Skeletal muscle tissue (tissue), 4 donors: ENCODE measurements around the gene KIF16B. TPM values are rescaled to one million over a fixed set of nuclear protein-coding genes. Genes with fewer than 3 reads are reported as not detected.
"Not testable (repeated sequence)": the region's sequence is repeated elsewhere in the genome, so short reads cannot be mapped to it uniquely, and the experiment has no call there.

ENCODE experiments used
- H3K27ac ChIP-seq: one replicate; pipeline ENCODE4 v1.7.0; 2013; ENCODE audit warnings: mild to moderate bottlenecking, low read depth, low read length, inconsistent platforms
- H3K27me3 ChIP-seq, 3 donors: one replicate each; pipeline ENCODE4 v1.7.0; 2013; ENCODE audit warnings: low read length in 3 of 3; ENCODE audit not compliant: control insufficient read depth in 3 of 3, insufficient read depth in 3 of 3
- H3K36me3 ChIP-seq, 3 donors: one replicate each; pipeline ENCODE4 v1.7.0; 2013; ENCODE audit warnings: low read length in 3 of 3; ENCODE audit not compliant: control insufficient read depth in 3 of 3, insufficient read depth in 3 of 3
- H3K4me1 ChIP-seq, 3 donors: one replicate each; pipeline ENCODE4 v1.7.0; 2013; ENCODE audit warnings: low read length in 3 of 3, mild to moderate bottlenecking in 3 of 3; ENCODE audit not compliant: control insufficient read depth in 3 of 3, insufficient read depth in 3 of 3
- H3K4me3 ChIP-seq, 3 donors: one replicate each; pipeline ENCODE4 v1.7.0; 2013; ENCODE audit warnings: low read length in 3 of 3
- H3K9ac ChIP-seq, 3 donors: one replicate each; pipeline ENCODE4 v1.7.0; 2013; ENCODE audit warnings: low read length in 3 of 3, mild to moderate bottlenecking in 3 of 3, moderate library complexity in 2 of 3, low read depth in 1 of 3
- H3K9me3 ChIP-seq, 3 donors: one replicate each; pipeline ENCODE4 v1.7.0; 2013; ENCODE audit warnings: low read length in 3 of 3; ENCODE audit not compliant: control insufficient read depth in 3 of 3
- total RNA-seq: library from RNA; depleted of rRNA; stranded (reverse); fragments of >200 nt; gene quantifications from one replicate; pipeline ENCODE4 v1.2.3, GENCODE V29; 2014
- donor health status: Osteomylitis.

Gene KIF16B
- total RNA-seq, 1 donor from 2014 or later: 42.8 TPM

- H3K4me1 ChIP-seq: no peaks in the 10 kb centered on the region
- no peaks in the 10 kb centered on the region for H3K27me3 ChIP-seq
- H3K9ac ChIP-seq: no peak overlapping the region
- no peak overlapping the region for H3K27ac ChIP-seq
- H3K4me3 ChIP-seq: no peak overlapping the region
- H3K36me3 ChIP-seq: peaks cover 3 to 14% (median 6%) of the 10 kb centered on the region in 3 donors
- peaks cover 0 to 3% (median 0%) of the 10 kb centered on the region in 3 donors for H3K9me3 ChIP-seq
Observed at GRCh38 chr20:16271450-16271849, 301.8 kb downstream of the KIF16B start.

- Histone ChIP-seq H3K4me3 (no peak overlapping the region), H3K27ac (no peak overlapping the region)
Observed at GRCh38 chr20:16270989-16271388, 302.3 kb downstream of the KIF16B start.

GRCh38 chr20:16270314-16270931 lies 302.8 kb downstream of the KIF16B start:
- H3K27ac ChIP-seq: no peak overlapping the region
- peaks cover 3 to 14% (median 6%) of the 10 kb centered on the region in 3 donors for H3K36me3 ChIP-seq
- peaks cover 0 to 6% (median 3%) of the 10 kb centered on the region in 3 donors for H3K9me3 ChIP-seq
- no peaks in the 10 kb centered on the region for H3K4me1 ChIP-seq
- H3K27me3 ChIP-seq: no peaks in the 10 kb centered on the region
- no peak overlapping the region for H3K4me3 ChIP-seq
- H3K9ac ChIP-seq: no peak overlapping the region

More at GRCh38 chr20:16270989-16271388, 302.3 kb downstream of the KIF16B start:
- Histone ChIP-seq H3K36me3 (peaks cover 3 to 14% (median 6%) of the 10 kb centered on the region in 3 donors), H3K9me3 (peaks cover 0 to 6% (median 1%) of the 10 kb centered on the region in 3 donors), H3K4me1 (no peaks in the 10 kb centered on the region), H3K27me3 (no peaks in the 10 kb centered on the region), H3K9ac (no peak overlapping the region)

GRCh38 chr20:16267526-16267925 lies 305.7 kb downstream of the KIF16B start:
- no peak overlapping the region for H3K9ac ChIP-seq
- H3K27ac ChIP-seq: no peak overlapping the region
- H3K4me1 ChIP-seq: peaks cover 0 to 6% (median 0%) of the 10 kb centered on the region in 3 donors
- H3K9me3 ChIP-seq: peaks cover 0 to 6% (median 3%) of the 10 kb centered on the region in 3 donors
- H3K4me3 ChIP-seq: no peak overlapping the region
- H3K27me3 ChIP-seq: no peaks in the 10 kb centered on the region
- peaks cover 2 to 11% (median 3%) of the 10 kb centered on the region in 3 donors for H3K36me3 ChIP-seq

GRCh38 chr20:16265334-16265733 lies 307.9 kb downstream of the KIF16B start:
- Histone ChIP-seq H3K4me3 (no peak overlapping the region), H3K27ac (no peak overlapping the region), H3K4me1 (peaks cover 0 to 6% (median 0%) of the 10 kb centered on the region in 3 donors), H3K9ac (no peak overlapping the region), H3K27me3 (no peaks in the 10 kb centered on the region), H3K9me3 (peaks cover 0 to 6% (median 3%) of the 10 kb centered on the region in 3 donors), H3K36me3 (peaks cover 0 to 5% (median 2%) of the 10 kb centered on the region in 3 donors)

GRCh38 chr20:16263582-16263981 lies 309.7 kb downstream of the KIF16B start:
- Histone ChIP-seq H3K27me3 (no peaks in the 10 kb centered on the region), H3K4me1 (peaks cover 0 to 6% (median 0%) of the 10 kb centered on the region in 3 donors), H3K27ac (no peak overlapping the region), H3K9ac (no peak overlapping the region), H3K4me3 (no peak overlapping the region), H3K9me3 (peaks cover 0 to 6% (median 3%) of the 10 kb centered on the region in 3 donors), H3K36me3 (peaks cover 0 to 5% (median 0%) of the 10 kb centered on the region in 3 donors)

- Histone ChIP-seq H3K9me3 (peaks cover 0 to 6% (median 3%) of the 10 kb centered on the region in 3 donors), H3K4me1 (peaks cover 0 to 6% (median 0%) of the 10 kb centered on the region in 3 donors), H3K4me3 (no peak overlapping the region), H3K27me3 (no peaks in the 10 kb centered on the region), H3K36me3 (peaks cover 0 to 5% (median 0%) of the 10 kb centered on the region in 3 donors), H3K27ac (no peak overlapping the region), H3K9ac (no peak overlapping the region)
Observed at GRCh38 chr20:16262594-16262993, 310.7 kb downstream of the KIF16B start.

- H3K4me1 ChIP-seq: peaks cover 0 to 6% (median 0%) of the 10 kb centered on the region in 3 donors
- no peaks in the 10 kb centered on the region for H3K36me3 ChIP-seq
- no peak overlapping the region for H3K4me3 ChIP-seq
- H3K27ac ChIP-seq: no peak overlapping the region
- no peaks in the 10 kb centered on the region for H3K27me3 ChIP-seq
- H3K9ac ChIP-seq: no peak overlapping the region
- peaks cover 0 to 6% (median 3%) of the 10 kb centered on the region in 3 donors for H3K9me3 ChIP-seq
Observed at GRCh38 chr20:16261733-16262273, 311.4 kb downstream of the KIF16B start.

GRCh38 chr20:16260911-16261310 lies 312.3 kb downstream of the KIF16B start:
- Histone ChIP-seq H3K9me3 (peaks cover 0 to under 1% (median 0%) of the 10 kb centered on the region in 3 donors), H3K4me3 (no peak overlapping the region), H3K36me3 (no peaks in the 10 kb centered on the region), H3K27me3 (no peaks in the 10 kb centered on the region), H3K27ac (no peak overlapping the region), H3K9ac (no peak overlapping the region), H3K4me1 (peaks cover 0 to 6% (median 0%) of the 10 kb centered on the region in 3 donors)

- H3K4me1 ChIP-seq, H3K4me3 ChIP-seq, H3K9ac ChIP-seq, H3K9me3 ChIP-seq, H3K27ac ChIP-seq, H3K36me3 ChIP-seq, H3K27me3 ChIP-seq: not testable (repeated sequence)
Observed at GRCh38 chr20:16260133-16260532, 313.1 kb downstream of the KIF16B start.
